GM12892 (cell line): ENCODE results near the gene ADSS2.

Source experiments
- POLR2A ChIP-seq: IDR thresholded peaks from 2 replicates; pipeline ENCODE4 v1.6.1; 2011; ENCODE audit warnings: low read depth, low read length, control low read depth
- POLR2AphosphoS5 ChIP-seq: IDR thresholded peaks from 2 replicates; pipeline ENCODE4 v1.6.1; 2011; ENCODE audit warnings: low read depth, low read length, control low read depth

DNA sequence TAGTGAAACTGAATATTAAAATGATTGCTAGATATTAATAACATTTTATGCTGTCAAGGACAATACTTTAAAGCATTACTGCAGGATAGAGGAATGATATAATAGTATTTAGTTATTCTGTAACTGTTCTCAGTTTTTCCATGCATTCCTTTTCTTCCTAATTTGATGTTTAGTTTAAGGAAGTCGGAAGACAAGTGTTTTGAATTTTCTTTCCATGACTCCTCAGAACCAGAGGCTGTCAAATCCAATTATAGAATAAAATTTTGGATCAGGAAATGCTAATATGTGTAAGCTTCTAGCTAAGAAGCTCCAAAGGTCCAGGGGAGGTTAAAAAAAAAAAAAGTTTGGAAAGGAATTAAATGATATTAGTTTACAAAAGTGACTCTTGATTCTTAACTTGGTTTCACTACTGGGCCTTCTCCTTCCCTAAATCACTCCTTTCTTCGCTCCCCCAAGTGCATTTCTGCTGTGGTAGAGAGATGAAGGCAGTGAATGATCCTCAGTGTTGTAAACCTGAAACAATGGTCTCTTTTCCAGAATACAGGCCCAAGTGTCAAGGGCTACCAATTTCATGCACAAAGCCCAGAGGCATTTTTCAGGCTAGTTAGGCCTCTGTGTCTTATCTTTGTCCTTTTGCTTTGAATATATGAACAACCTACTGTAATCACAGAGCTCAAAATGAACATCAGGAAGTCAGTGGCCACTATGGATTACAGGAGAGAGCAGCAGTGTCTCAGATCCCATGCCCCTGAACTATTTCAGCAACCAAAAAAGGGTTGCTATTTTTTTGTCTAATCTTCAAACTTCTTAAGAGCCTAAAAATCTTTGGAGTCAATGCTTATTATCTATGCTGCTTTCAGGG, 6.2 kb downstream of the ADSS2 start:
- no peak for TF ChIP-seq POLR2AphosphoS5
- no peak for TF ChIP-seq POLR2A
